H9 (cell line): ENCODE measurements around the gene NDRG4. TPM values are rescaled to one million over a fixed set of nuclear protein-coding genes. Genes with fewer than 3 reads are reported as not detected.

Source experiments
- DNase-seq: peaks from one replicate; pipeline ENCODE4 v3.0.0-alpha.2; 2017
- H2AFZ ChIP-seq: one replicate; pipeline ENCODE4 v1.6.1; 2013; ENCODE audit warnings: mild to moderate bottlenecking, low read length, control low read depth, moderate library complexity
- H2AK5ac ChIP-seq: 2 replicates; pipeline ENCODE4 v1.6.1; 2013; ENCODE audit warnings: low read length, control low read depth, mixed read lengths; ENCODE audit not compliant: insufficient read length
- H2BK120ac ChIP-seq: one replicate; pipeline ENCODE4 v1.6.1; 2013; ENCODE audit warnings: low read depth, mild to moderate bottlenecking, low read length, control low read depth, inconsistent platforms; ENCODE audit not compliant: poor library complexity, severe bottlenecking
- H2BK12ac ChIP-seq: 2 replicates; pipeline ENCODE4 v1.6.1; 2013; ENCODE audit warnings: low read length, control low read depth, mixed read lengths, low read depth; ENCODE audit not compliant: insufficient read length
- H2BK15ac ChIP-seq: 2 replicates; pipeline ENCODE4 v1.6.1; 2013; ENCODE audit warnings: low read depth, low read length, control low read depth
- H2BK20ac ChIP-seq: one replicate; pipeline ENCODE4 v1.6.1; 2013; ENCODE audit warnings: low read depth, mild to moderate bottlenecking, low read length, control low read depth, inconsistent platforms; ENCODE audit not compliant: poor library complexity, severe bottlenecking
- H2BK5ac ChIP-seq: 2 replicates; pipeline ENCODE4 v1.6.1; 2013; ENCODE audit warnings: low read length, control low read depth, mixed read lengths; ENCODE audit not compliant: insufficient read length
- H3K14ac ChIP-seq: 2 replicates; pipeline ENCODE4 v1.6.1; 2013; ENCODE audit warnings: low read length, control low read depth; ENCODE audit not compliant: insufficient read depth
- H3K18ac ChIP-seq: 2 replicates; pipeline ENCODE4 v1.6.1; 2013; ENCODE audit warnings: low read depth, mild to moderate bottlenecking, mixed read lengths, low read length, control low read depth; ENCODE audit not compliant: insufficient read length
- H3K23ac ChIP-seq: 2 replicates; pipeline ENCODE4 v1.6.1; 2013; ENCODE audit warnings: low read length, control low read depth, mixed read lengths, low read depth; ENCODE audit not compliant: insufficient read length
- H3K23me2 ChIP-seq: 2 replicates; pipeline ENCODE4 v1.6.1; 2013; ENCODE audit warnings: low read depth, mild to moderate bottlenecking, mixed read lengths, low read length, control low read depth; ENCODE audit not compliant: insufficient read length, poor library complexity, severe bottlenecking
- H3K27ac ChIP-seq: 2 replicates; pipeline ENCODE4 v1.5.1; 2013; ENCODE audit warnings: low read length, control low read depth, mixed read lengths, low read depth; ENCODE audit not compliant: insufficient read length
- H3K27me3 ChIP-seq: 2 replicates; pipeline ENCODE4 v1.6.1; 2013; ENCODE audit warnings: low read length, control low read depth, inconsistent platforms; ENCODE audit not compliant: insufficient read depth
- H3K4ac ChIP-seq: 2 replicates; pipeline ENCODE4 v1.6.1; 2013; ENCODE audit warnings: low read depth, mild to moderate bottlenecking, control low read depth, inconsistent platforms, low read length, moderate library complexity
- H3K4me1 ChIP-seq: 2 replicates; pipeline ENCODE4 v1.6.1; 2013; ENCODE audit warnings: low read length, control low read depth, inconsistent platforms; ENCODE audit not compliant: insufficient read depth
- H3K4me2 ChIP-seq: 2 replicates; pipeline ENCODE4 v1.6.1; 2013; ENCODE audit warnings: low read length, control low read depth, mixed read lengths; ENCODE audit not compliant: insufficient read length, insufficient read depth
- H3K56ac ChIP-seq: 2 replicates; pipeline ENCODE4 v1.6.1; 2013; ENCODE audit warnings: low read depth, mild to moderate bottlenecking, mixed read lengths, low read length, control low read depth; ENCODE audit not compliant: insufficient read length
- H3K79me1 ChIP-seq: 2 replicates; pipeline ENCODE4 v1.6.1; 2013; ENCODE audit warnings: low read depth, mild to moderate bottlenecking, moderate library complexity, low read length, control low read depth, inconsistent platforms; ENCODE audit not compliant: insufficient read depth, poor library complexity, severe bottlenecking
- H3K79me2 ChIP-seq: 2 replicates; pipeline ENCODE4 v1.6.1; 2013; ENCODE audit warnings: low read length, control low read depth, inconsistent platforms; ENCODE audit not compliant: insufficient read depth
- H3K9ac ChIP-seq: 2 replicates; pipeline ENCODE4 v1.6.1; 2013; ENCODE audit warnings: low read length, control low read depth, mixed read lengths; ENCODE audit not compliant: insufficient read length; ENCODE audit errors: extremely low read depth
- H3K9me3 ChIP-seq: one replicate; pipeline ENCODE4 v1.6.1; 2013; ENCODE audit warnings: low read depth, low read length, inconsistent platforms; ENCODE audit not compliant: control insufficient read depth
- H3T11ph ChIP-seq: one replicate; pipeline ENCODE4 v1.6.1; 2013; ENCODE audit warnings: mild to moderate bottlenecking, low read length, control low read depth, inconsistent platforms
- H4K20me1 ChIP-seq: one replicate; pipeline ENCODE4 v1.6.1; 2013; ENCODE audit not compliant: control insufficient read depth, insufficient read length, insufficient read depth
- H4K5ac ChIP-seq: 2 replicates; pipeline ENCODE4 v1.6.1; 2013; ENCODE audit warnings: low read depth, mild to moderate bottlenecking, mixed read lengths, low read length, control low read depth; ENCODE audit not compliant: insufficient read length
- H4K8ac ChIP-seq: replicated peaks from 2 replicates; pipeline ENCODE4 v1.6.1; 2013; ENCODE audit warnings: low read length, control low read depth, mixed read lengths, low read depth; ENCODE audit not compliant: insufficient read length
- H4K91ac ChIP-seq: 2 replicates; pipeline ENCODE4 v1.6.1; 2013; ENCODE audit warnings: low read depth, mild to moderate bottlenecking, moderate library complexity, mixed read lengths, low read length, control low read depth; ENCODE audit not compliant: insufficient read length
- H3K27ac Mint-ChIP-seq, 3 experiments: 2 replicates in 2 of 3; 3 replicates in 1 of 3; pipeline ENCODE4 v1.8.0; 2020 to 2021; ENCODE audit warnings: mixed read lengths in 3 of 3, mild to moderate bottlenecking in 1 of 3, moderate library complexity in 1 of 3
- H3K27me3 Mint-ChIP-seq: 2 replicates; pipeline ENCODE4 v1.8.0; 2021; ENCODE audit warnings: low read depth, mild to moderate bottlenecking, moderate library complexity, mixed read lengths
- H3K36me3 Mint-ChIP-seq, 3 experiments: 2 replicates in 2 of 3; 3 replicates in 1 of 3; pipeline ENCODE4 v1.8.0; 2020 to 2021; ENCODE audit warnings: low read depth in 3 of 3, mixed read lengths in 3 of 3; ENCODE audit not compliant: insufficient read depth in 1 of 3
- H3K4me1 Mint-ChIP-seq, 2 experiments: 2 replicates each; pipeline ENCODE4 v1.8.0; 2020; ENCODE audit warnings: mixed read lengths in 2 of 2
- H3K4me3 Mint-ChIP-seq, 2 experiments: 2 replicates in 1 of 2; 3 replicates in 1 of 2; pipeline ENCODE4 v1.8.0; 2020 to 2021; ENCODE audit warnings: mild to moderate bottlenecking in 2 of 2, mixed read lengths in 2 of 2, moderate library complexity in 1 of 2
- H3K9me3 Mint-ChIP-seq, 2 experiments: 2 replicates in 1 of 2; 3 replicates in 1 of 2; pipeline ENCODE4 v1.8.0; 2020; ENCODE audit warnings: mild to moderate bottlenecking in 2 of 2, mixed read lengths in 2 of 2, moderate library complexity in 1 of 2
- WGBS: extraction: QIAGEN DNeasy Blood & Tissue Kit; methylation state at CpG from one replicate; pipeline ENCODE4 v1.1.7; 2013; ENCODE audit warnings: missing lambda C conversion rate, low lambda C conversion rate, mixed read lengths; ENCODE audit not compliant: insufficient read length; ENCODE audit errors: extremely low coverage; 5-methylcytosine and 5-hydroxymethylcytosine counted together
- total RNA-seq: library from RNA; stranded (reverse); gene quantifications from 2 replicates; pipeline ENCODE4 v1.2.1, GENCODE V29; 2021
- TF ChIP-seq, protein P1 (sequence below): fragments of 200-600 bp; sonication (generic); conservative IDR thresholded peaks from 3 replicates; pipeline ENCODE4 v1.8.0; 2021; ENCODE audit warnings: antibody characterized with exemption, mild to moderate bottlenecking

Gene NDRG4
- total RNA-seq, 1 experiment from 2014 or later, result 18.6 TPM

DNA sequence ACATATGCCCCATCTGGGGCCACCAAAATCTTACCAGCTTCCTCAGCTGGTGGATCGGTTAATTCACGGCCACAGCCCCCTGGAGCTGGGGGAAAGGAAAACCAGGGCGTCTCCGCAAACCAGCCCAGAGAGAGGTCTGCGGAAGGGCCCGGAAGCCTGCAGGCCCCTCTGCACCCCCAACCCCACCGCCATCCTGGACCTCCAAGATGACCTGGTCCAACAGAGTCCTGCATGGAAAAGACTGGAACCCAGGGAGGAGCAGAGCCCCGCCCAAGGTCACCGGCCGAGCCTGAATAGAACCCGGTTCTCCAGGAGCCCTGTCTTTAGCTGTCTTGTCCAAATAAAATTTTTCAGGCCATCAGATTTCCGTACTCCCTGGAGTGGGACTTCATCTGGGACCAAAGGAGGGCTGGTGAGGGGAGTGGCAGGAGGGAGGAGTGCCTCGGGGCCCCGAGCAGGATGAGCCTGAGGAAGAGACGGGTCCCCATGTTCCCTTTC, 37.4 kb upstream of the NDRG4 start:
- Mint-ChIP-seq H3K4me1 (peaks cover 9 to 26% of the 10 kb centered on the region in 2 experiments), H3K27me3 (peaks cover 82% of the 10 kb centered on the region), H3K27ac (peak overlapping the region in 1 of 3 experiments; percentile 40; a peak in 1 of 7 replicates), H3K9me3 (no peaks in the 10 kb centered on the region; a peak in 1 of 5 replicates), H3K4me3 (peak overlapping the region; percentile 43 to 74), H3K36me3 (no peaks in the 10 kb centered on the region; a peak in 1 of 7 replicates)
- no peaks in the 10 kb centered on the region for H4K20me1 ChIP-seq
- no peaks in the 10 kb centered on the region for H3K79me1 ChIP-seq
- no peak overlapping the region for H2AK5ac ChIP-seq
- no peak overlapping the region for H3K18ac ChIP-seq
- H3K4me1 ChIP-seq, result no peaks in the 10 kb centered on the region
- no peak overlapping the region for H2BK15ac ChIP-seq
- TF ChIP-seq, protein P1, sequence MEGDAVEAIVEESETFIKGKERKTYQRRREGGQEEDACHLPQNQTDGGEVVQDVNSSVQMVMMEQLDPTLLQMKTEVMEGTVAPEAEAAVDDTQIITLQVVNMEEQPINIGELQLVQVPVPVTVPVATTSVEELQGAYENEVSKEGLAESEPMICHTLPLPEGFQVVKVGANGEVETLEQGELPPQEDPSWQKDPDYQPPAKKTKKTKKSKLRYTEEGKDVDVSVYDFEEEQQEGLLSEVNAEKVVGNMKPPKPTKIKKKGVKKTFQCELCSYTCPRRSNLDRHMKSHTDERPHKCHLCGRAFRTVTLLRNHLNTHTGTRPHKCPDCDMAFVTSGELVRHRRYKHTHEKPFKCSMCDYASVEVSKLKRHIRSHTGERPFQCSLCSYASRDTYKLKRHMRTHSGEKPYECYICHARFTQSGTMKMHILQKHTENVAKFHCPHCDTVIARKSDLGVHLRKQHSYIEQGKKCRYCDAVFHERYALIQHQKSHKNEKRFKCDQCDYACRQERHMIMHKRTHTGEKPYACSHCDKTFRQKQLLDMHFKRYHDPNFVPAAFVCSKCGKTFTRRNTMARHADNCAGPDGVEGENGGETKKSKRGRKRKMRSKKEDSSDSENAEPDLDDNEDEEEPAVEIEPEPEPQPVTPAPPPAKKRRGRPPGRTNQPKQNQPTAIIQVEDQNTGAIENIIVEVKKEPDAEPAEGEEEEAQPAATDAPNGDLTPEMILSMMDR, result no peak
- no peak overlapping the region for H4K8ac ChIP-seq
- DNase-seq, result no peak
- no peak overlapping the region for H3K9ac ChIP-seq
- H3K27me3 ChIP-seq, result peaks cover 23% of the 10 kb centered on the region; the same call in 1 of the 2 replicates
- H3K23me2 ChIP-seq, result peaks cover 23% of the 10 kb centered on the region
- H2AFZ ChIP-seq, result no peak overlapping the region
- no peaks in the 10 kb centered on the region for H3K9me3 ChIP-seq
- H2BK20ac ChIP-seq, result no peak overlapping the region
- H3K79me2 ChIP-seq, result no peaks in the 10 kb centered on the region
- no peak overlapping the region for H2BK120ac ChIP-seq
- no peak overlapping the region for H2BK12ac ChIP-seq
- peak overlapping the region; percentile 30 for H3K4me2 ChIP-seq
- H3T11ph ChIP-seq, result no peak overlapping the region
- no peak overlapping the region for H3K23ac ChIP-seq
- H4K5ac ChIP-seq, result no peak overlapping the region
- H3K56ac ChIP-seq, result no peak overlapping the region
- no CpG with 5 or more reads among the region's 15 CpGs for WGBS
- no peak overlapping the region for H4K91ac ChIP-seq
- H3K4ac ChIP-seq, result no peak overlapping the region
- no peak overlapping the region for H2BK5ac ChIP-seq
- no peak overlapping the region for H3K27ac ChIP-seq
- no peak overlapping the region; the same call in 1 of the 2 replicates for H3K14ac ChIP-seq
